ENCODE results near the gene ADRB2. TPM values are rescaled to one million over a fixed set of nuclear protein-coding genes. Genes with fewer than 3 reads are reported as not detected.

ADRB2 gene
- total RNA-seq, 4 donors from 2014 or later = 4.8 to 9.8 (median 6.2) TPM

- TF ChIP-seq POLR2A (IDR thresholded peaks at IDR 0.05) = no peak
- no peak for TF ChIP-seq CTCF (IDR thresholded peaks at IDR 0.05)
- TF ChIP-seq EP300 (IDR thresholded peaks at IDR 0.05) = no peak
- Histone ChIP-seq H3K36me3 (no peaks in the 10 kb centered on the region), H3K4me1 (peaks cover 0 to 22% (median 0%) of the 10 kb centered on the region in 4 donors), H3K4me3 (no peak overlapping the region), H3K9me3 (no peaks in the 10 kb centered on the region), H3K27ac (no peak overlapping the region), H3K27me3 (no peaks in the 10 kb centered on the region)
- 79 to 85% methylated on average over 2 of the region's 2 CpGs for WGBS, 2 donors
- DNase-seq (ENCODE audit: low spot score in 2 of 2) = no peak
Observed at GRCh38 chr5:148861088-148861487, 34.7 kb downstream of the ADRB2 start.

GRCh38 chr5:148861696-148862095, 35.3 kb downstream of the ADRB2 start:
- H3K36me3 ChIP-seq = no peaks in the 10 kb centered on the region
- no peak overlapping the region for H3K4me3 ChIP-seq
- DNase-seq (ENCODE audit: low spot score in 2 of 2) = no peak
- H3K4me1 ChIP-seq = peaks cover 0 to 19% (median 0%) of the 10 kb centered on the region in 4 donors
- no peak overlapping the region for H3K27ac ChIP-seq
- H3K27me3 ChIP-seq = no peaks in the 10 kb centered on the region
- H3K9me3 ChIP-seq = no peaks in the 10 kb centered on the region
- WGBS, 2 donors = 94% methylated on average over 3 of the region's 3 CpGs
- TF ChIP-seq EP300 (IDR thresholded peaks at IDR 0.05) (no peak), POLR2A (IDR thresholded peaks at IDR 0.05) (no peak), CTCF (IDR thresholded peaks at IDR 0.05) (no peak)

GRCh38 chr5:148864113-148864841, 37.9 kb downstream of the ADRB2 start:
- TF ChIP-seq EP300 (IDR thresholded peaks at IDR 0.05) (no peak), POLR2A (IDR thresholded peaks at IDR 0.05) (no peak), CTCF (IDR thresholded peaks at IDR 0.05) (no peak)
- no peaks in the 10 kb centered on the region for H3K27me3 ChIP-seq
- H3K9me3 ChIP-seq = no peaks in the 10 kb centered on the region
- H3K4me3 ChIP-seq = no peak overlapping the region
- DNase-seq (ENCODE audit: low spot score in 2 of 2) = no peak
- peak overlapping the region in 1 of 4 donors; percentile 3 for H3K27ac ChIP-seq
- peaks cover 0 to 10% (median 0%) of the 10 kb centered on the region in 4 donors for H3K4me1 ChIP-seq
- H3K36me3 ChIP-seq = no peaks in the 10 kb centered on the region
- WGBS, 2 donors = 44 to 57% methylated on average over 5 of the region's 5 CpGs

- peaks cover 0 to 10% (median 0%) of the 10 kb centered on the region in 4 donors for H3K4me1 ChIP-seq
- H3K36me3 ChIP-seq = no peaks in the 10 kb centered on the region
- H3K4me3 ChIP-seq = no peak overlapping the region
- TF ChIP-seq CTCF (IDR thresholded peaks at IDR 0.05) (no peak), POLR2A (IDR thresholded peaks at IDR 0.05) (no peak), EP300 (IDR thresholded peaks at IDR 0.05) (no peak)
- WGBS, 2 donors = 88 to 89% methylated on average over 2 of the region's 2 CpGs
- no peak for DNase-seq (ENCODE audit: low spot score in 2 of 2)
- no peaks in the 10 kb centered on the region for H3K9me3 ChIP-seq
- no peak overlapping the region for H3K27ac ChIP-seq
- no peaks in the 10 kb centered on the region for H3K27me3 ChIP-seq
Observed at GRCh38 chr5:148866024-148866423, 39.6 kb downstream of the ADRB2 start.

GRCh38 chr5:148873120-148873519, 46.7 kb downstream of the ADRB2 start:
- Histone ChIP-seq H3K9me3 (no peaks in the 10 kb centered on the region), H3K4me3 (no peak overlapping the region), H3K36me3 (no peaks in the 10 kb centered on the region), H3K27ac (no peak overlapping the region), H3K4me1 (peaks cover 0 to 6% (median 0%) of the 10 kb centered on the region in 4 donors), H3K27me3 (no peaks in the 10 kb centered on the region)
- no peak for TF ChIP-seq EP300 (IDR thresholded peaks at IDR 0.05)
- TF ChIP-seq CTCF (IDR thresholded peaks at IDR 0.05) = no peak
- TF ChIP-seq POLR2A (IDR thresholded peaks at IDR 0.05) = no peak
- no peak for DNase-seq (ENCODE audit: low spot score in 2 of 2)
- 94 to 95% methylated on average over 5 of the region's 5 CpGs for WGBS, 2 donors
